DOHH2 (cell line): Measurements from ENCODE around the gene PROM2.

Experiments
- CTCF ChIP-seq: fragments of 200-600 bp; sonication (generic); IDR thresholded peaks from one replicate; pipeline ENCODE4 v1.5.1; 2014; ENCODE audit warnings: antibody characterized with exemption, mild to moderate bottlenecking, low read depth, low read length; ENCODE audit not compliant: poor library complexity, severe bottlenecking
- EZH2phosphoT487 ChIP-seq: fragments of 200-600 bp; sonication (generic); IDR thresholded peaks from 2 replicates; pipeline ENCODE4 v1.6.1; 2017; ENCODE audit warnings: borderline replicate concordance, mild to moderate bottlenecking, antibody characterized with exemption, low read length, moderate library complexity, mixed read lengths

GRCh38 chr2:95323347-95324155, 49.3 kb downstream of the PROM2 start:
- peak; percentile 59 for TF ChIP-seq CTCF
- no peak for TF ChIP-seq EZH2phosphoT487
